ENCODE measurements around the gene S100A6. TPM values are rescaled to one million over a fixed set of nuclear protein-coding genes. Genes with fewer than 3 reads are reported as not detected.
"Not testable (repeated sequence)": the region's sequence is repeated elsewhere in the genome, so short reads cannot be mapped to it uniquely, and the experiment has no call there.

The S100A6 gene
- total and polyA plus RNA-seq, 4 donors: 165 to 10,136 (median 2,002) TPM

- DNase-seq: no peak
- ATAC-seq (ENCODE audit: insufficient read depth, low FRiP score): no peak
- no peaks in the 10 kb centered on the region for H3K36me3 ChIP-seq (ENCODE audit: control insufficient read depth in 4 of 4, insufficient read depth in 4 of 4, low read length in 4 of 4)
- no peak overlapping the region for H3K27ac ChIP-seq (ENCODE audit: low read depth in 1 of 2, low read length in 1 of 2)
- peaks cover 0 to 2% (median 0%) of the 10 kb centered on the region in 5 donors for H3K4me1 ChIP-seq (ENCODE audit: control insufficient read depth in 5 of 5, insufficient read depth in 5 of 5, low read length in 5 of 5)
- H3K4me3 ChIP-seq: no peak overlapping the region
- H3K9ac ChIP-seq (ENCODE audit: insufficient read depth in 1 of 2, low read length in 2 of 2): no peak overlapping the region
- no peaks in the 10 kb centered on the region for H3K9me3 ChIP-seq (ENCODE audit: control insufficient read depth in 4 of 4, insufficient read depth in 3 of 4, low read length in 3 of 4)
- 88 to 92% methylated on average over 3 of the region's 3 CpGs for WGBS, 2 donors
- no peaks in the 10 kb centered on the region for H3K27me3 ChIP-seq (ENCODE audit: control insufficient read depth in 3 of 3, insufficient read depth in 3 of 3, low read length in 2 of 3)
- no peak for TF ChIP-seq CTCF (IDR thresholded peaks at IDR 0.05; ENCODE audit: control extremely low read depth, extremely low read depth)
Measured at GRCh38 chr1:153578936-153579335, 43.1 kb upstream of the S100A6 start.

GRCh38 chr1:153578490-153578889 is 42.7 kb upstream of the S100A6 start:
- peaks cover 0 to 2% (median 0%) of the 10 kb centered on the region in 5 donors for H3K4me1 ChIP-seq (ENCODE audit: control insufficient read depth in 5 of 5, insufficient read depth in 5 of 5, low read length in 5 of 5)
- TF ChIP-seq CTCF (IDR thresholded peaks at IDR 0.05; ENCODE audit: control extremely low read depth, extremely low read depth): no peak
- ATAC-seq (ENCODE audit: insufficient read depth, low FRiP score): no peak
- H3K27ac ChIP-seq (ENCODE audit: low read depth in 1 of 2, low read length in 1 of 2): no peak overlapping the region
- H3K4me3 ChIP-seq: no peak overlapping the region
- no peak for DNase-seq
- no peak overlapping the region for H3K9ac ChIP-seq (ENCODE audit: insufficient read depth in 1 of 2, low read length in 2 of 2)
- H3K36me3 ChIP-seq (ENCODE audit: control insufficient read depth in 4 of 4, insufficient read depth in 4 of 4, low read length in 4 of 4): no peaks in the 10 kb centered on the region
- no peaks in the 10 kb centered on the region for H3K27me3 ChIP-seq (ENCODE audit: control insufficient read depth in 3 of 3, insufficient read depth in 3 of 3, low read length in 2 of 3)
- H3K9me3 ChIP-seq (ENCODE audit: control insufficient read depth in 4 of 4, insufficient read depth in 3 of 4, low read length in 3 of 4): no peaks in the 10 kb centered on the region

GRCh38 chr1:153577624-153578051 is 41.8 kb upstream of the S100A6 start:
- Histone ChIP-seq H3K4me1 (ENCODE audit: control insufficient read depth in 5 of 5, insufficient read depth in 5 of 5, low read length in 5 of 5) (peaks cover 0 to 2% (median 0%) of the 10 kb centered on the region in 5 donors), H3K27ac (ENCODE audit: low read depth in 1 of 2, low read length in 1 of 2) (no peak overlapping the region), H3K9ac (ENCODE audit: insufficient read depth in 1 of 2, low read length in 2 of 2) (no peak overlapping the region), H3K36me3 (ENCODE audit: control insufficient read depth in 4 of 4, insufficient read depth in 4 of 4, low read length in 4 of 4) (no peaks in the 10 kb centered on the region), H3K4me3 (no peak overlapping the region), H3K27me3 (ENCODE audit: control insufficient read depth in 3 of 3, insufficient read depth in 3 of 3, low read length in 2 of 3) (no peaks in the 10 kb centered on the region), H3K9me3 (ENCODE audit: control insufficient read depth in 4 of 4, insufficient read depth in 3 of 4, low read length in 3 of 4) (no peaks in the 10 kb centered on the region)
- TF ChIP-seq CTCF (IDR thresholded peaks at IDR 0.05; ENCODE audit: control extremely low read depth, extremely low read depth): no peak
- ATAC-seq (ENCODE audit: insufficient read depth, low FRiP score) (no peak), DNase-seq (no peak)
- 58 to 78% methylated on average over 9 of the region's 9 CpGs for WGBS, 2 donors

- Histone ChIP-seq H3K4me3 (no peak overlapping the region), H3K36me3 (ENCODE audit: control insufficient read depth in 4 of 4, insufficient read depth in 4 of 4, low read length in 4 of 4) (no peaks in the 10 kb centered on the region), H3K4me1 (ENCODE audit: control insufficient read depth in 5 of 5, insufficient read depth in 5 of 5, low read length in 5 of 5) (peaks cover 0 to 2% (median 0%) of the 10 kb centered on the region in 5 donors), H3K9ac (ENCODE audit: insufficient read depth in 1 of 2, low read length in 2 of 2) (no peak overlapping the region), H3K27me3 (ENCODE audit: control insufficient read depth in 3 of 3, insufficient read depth in 3 of 3, low read length in 2 of 3) (no peaks in the 10 kb centered on the region), H3K9me3 (ENCODE audit: control insufficient read depth in 4 of 4, insufficient read depth in 3 of 4, low read length in 3 of 4) (no peaks in the 10 kb centered on the region), H3K27ac (ENCODE audit: low read depth in 1 of 2, low read length in 1 of 2) (no peak overlapping the region)
- no peak for ATAC-seq (ENCODE audit: insufficient read depth, low FRiP score)
- WGBS, 2 donors: 50 to 65% methylated on average over 4 of the region's 4 CpGs
- no peak for DNase-seq
- TF ChIP-seq CTCF (IDR thresholded peaks at IDR 0.05; ENCODE audit: control extremely low read depth, extremely low read depth): no peak
Measured at GRCh38 chr1:153577138-153577537, 41.3 kb upstream of the S100A6 start.

- 80 to 91% methylated on average over 10 of the region's 10 CpGs for WGBS, 2 donors
- H3K27ac ChIP-seq (ENCODE audit: low read depth in 1 of 2, low read length in 1 of 2); H3K4me1 ChIP-seq (ENCODE audit: control insufficient read depth in 5 of 5, insufficient read depth in 5 of 5, low read length in 5 of 5); H3K36me3 ChIP-seq (ENCODE audit: control insufficient read depth in 4 of 4, insufficient read depth in 4 of 4, low read length in 4 of 4); H3K9me3 ChIP-seq (ENCODE audit: control insufficient read depth in 4 of 4, insufficient read depth in 3 of 4, low read length in 3 of 4); H3K9ac ChIP-seq (ENCODE audit: insufficient read depth in 1 of 2, low read length in 2 of 2); H3K4me3 ChIP-seq; H3K27me3 ChIP-seq (ENCODE audit: control insufficient read depth in 3 of 3, insufficient read depth in 3 of 3, low read length in 2 of 3); ATAC-seq (ENCODE audit: insufficient read depth, low FRiP score); DNase-seq: not testable (repeated sequence)
Measured at GRCh38 chr1:153575497-153575896, 39.7 kb upstream of the S100A6 start.

- DNase-seq; H3K4me3 ChIP-seq; H3K9me3 ChIP-seq (ENCODE audit: control insufficient read depth in 4 of 4, insufficient read depth in 3 of 4, low read length in 3 of 4); ATAC-seq (ENCODE audit: insufficient read depth, low FRiP score); H3K36me3 ChIP-seq (ENCODE audit: control insufficient read depth in 4 of 4, insufficient read depth in 4 of 4, low read length in 4 of 4); H3K27me3 ChIP-seq (ENCODE audit: control insufficient read depth in 3 of 3, insufficient read depth in 3 of 3, low read length in 2 of 3); H3K9ac ChIP-seq (ENCODE audit: insufficient read depth in 1 of 2, low read length in 2 of 2); H3K4me1 ChIP-seq (ENCODE audit: control insufficient read depth in 5 of 5, insufficient read depth in 5 of 5, low read length in 5 of 5); H3K27ac ChIP-seq (ENCODE audit: low read depth in 1 of 2, low read length in 1 of 2): not testable (repeated sequence)
- 90 to 94% methylated on average over 35 of the region's 35 CpGs for WGBS, 2 donors
Measured at GRCh38 chr1:153575081-153575491, 39.3 kb upstream of the S100A6 start.
